HG03432 (cell line): ENCODE data around the gene UBE2L6.
A peak's percentile ranks its signal among the peaks of the same experiment; 100 is the strongest.

ENCODE experiments used
- ATAC-seq: cut with Tn5 transposase; IDR thresholded peaks from one replicate; pipeline ENCODE4 v1.9.1; 2021; ENCODE audit warnings: mild to moderate bottlenecking, moderate library complexity; ENCODE audit not compliant: unreplicated experiment

The UBE2L6 gene

DNA sequence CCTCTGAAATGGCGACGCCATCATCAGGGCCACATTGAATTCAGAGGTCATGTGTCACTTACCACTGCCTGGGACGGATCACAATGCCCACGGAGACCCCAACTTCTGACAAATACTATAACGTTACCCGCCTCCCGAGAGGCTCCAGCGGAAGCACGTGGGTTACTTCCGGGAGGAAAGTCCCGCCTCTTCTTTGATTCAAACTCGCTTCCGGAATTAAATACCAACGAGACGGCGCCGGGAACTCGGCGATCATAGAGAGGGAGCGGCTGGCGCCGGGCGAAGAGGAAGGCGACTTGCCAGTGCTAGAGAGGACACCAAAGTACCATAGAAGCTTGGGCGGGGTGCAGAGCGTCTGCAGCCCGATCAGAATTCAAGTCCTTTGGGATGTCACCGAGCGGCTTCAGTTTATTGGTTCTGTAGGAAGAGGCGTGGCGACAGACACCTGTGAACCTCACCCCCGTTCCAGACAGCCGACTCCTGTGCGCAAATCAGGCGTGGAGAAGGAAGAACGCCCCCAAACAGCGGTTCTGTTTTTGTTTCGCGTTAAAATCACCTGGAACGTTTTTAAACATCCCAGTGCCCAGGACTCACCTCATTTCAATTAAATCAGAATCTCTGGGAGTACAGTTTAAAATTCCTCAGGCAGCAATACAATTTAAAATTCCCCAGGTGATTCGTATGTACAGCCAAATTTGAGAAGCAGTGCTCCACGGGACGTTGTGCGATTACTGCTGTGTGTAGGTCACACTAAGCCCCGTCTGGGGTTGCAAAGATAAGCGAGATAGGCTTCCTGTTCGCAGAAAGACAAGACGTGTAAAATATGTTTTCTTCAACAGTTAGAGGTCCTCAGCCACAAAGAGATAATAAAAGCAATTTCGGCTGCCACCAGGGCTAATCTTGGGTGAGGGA, 36.6 kb downstream of the UBE2L6 start, which contains the start of gene TIMM10:
TSS of gene TIMM10 (minus strand) at position 159 of the 912 bp plus-strand sequence. CDS start 565 bp downstream, outside the sequence.
- peak; percentile 98 for ATAC-seq

DNA sequence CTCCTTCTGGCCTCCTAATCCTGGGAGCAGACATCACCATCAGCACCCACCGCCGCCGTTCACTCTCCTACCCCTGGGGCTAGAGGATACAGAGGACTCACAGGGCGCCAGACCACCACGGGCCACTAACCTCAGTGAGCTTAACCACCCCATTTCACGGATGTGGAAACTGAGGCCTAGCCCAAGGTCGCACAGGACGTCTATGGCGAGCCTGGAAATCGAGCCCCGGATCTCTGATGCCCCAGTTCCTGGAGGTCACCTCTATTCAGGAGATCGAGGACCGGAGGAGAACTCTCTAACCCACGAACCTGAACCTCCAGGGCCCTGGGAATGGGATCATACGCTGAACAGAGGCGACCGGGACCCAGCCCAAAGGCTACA, 37.3 kb downstream of the UBE2L6 start:
- no peak for ATAC-seq

DNA sequence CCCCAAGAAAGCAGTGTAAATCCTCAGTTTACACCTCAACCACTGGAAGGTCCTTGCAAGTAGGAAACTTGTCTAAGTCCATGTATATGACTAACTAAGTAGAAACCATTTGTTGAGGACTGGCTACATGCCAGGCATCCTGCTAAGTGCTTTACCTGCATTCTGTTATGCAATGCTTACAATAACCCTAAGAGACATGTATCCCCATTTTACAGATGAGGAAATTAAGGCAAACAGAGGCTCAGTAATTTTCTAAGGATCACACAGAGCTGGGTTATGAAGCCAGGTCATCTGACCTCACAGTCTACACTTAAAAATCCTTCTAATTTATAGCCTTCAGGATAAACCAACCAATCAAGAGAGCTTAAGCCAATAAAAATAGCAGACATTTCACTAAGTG, 38.5 kb downstream of the UBE2L6 start:
- no peak for ATAC-seq

DNA sequence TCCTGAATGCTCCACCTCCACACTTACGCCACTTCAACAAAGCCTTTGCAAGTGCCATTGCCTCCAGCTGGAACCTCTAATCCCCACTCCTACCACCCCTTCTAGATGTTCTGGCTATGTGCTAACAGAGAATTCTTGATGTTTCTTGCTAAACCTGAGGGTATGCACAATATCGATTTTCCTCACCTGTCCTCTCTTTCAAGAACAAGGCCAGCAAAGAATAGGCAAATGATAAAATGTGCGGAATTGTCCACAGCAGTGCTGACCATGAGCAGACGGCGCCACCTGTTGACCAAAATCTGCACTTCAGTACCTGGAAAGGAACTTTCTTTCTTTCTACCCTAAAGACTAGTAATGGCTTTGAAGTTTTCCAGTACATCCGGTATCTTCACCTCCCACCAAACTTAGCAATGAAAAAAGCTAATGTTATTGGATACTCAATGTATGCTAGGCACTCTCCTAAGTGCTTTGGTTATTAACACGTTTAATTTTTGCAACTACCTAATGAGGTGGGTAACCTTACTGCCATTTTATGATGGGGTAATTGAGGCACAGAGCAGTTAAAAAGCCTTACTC, 40.3 kb downstream of the UBE2L6 start:
- no peak for ATAC-seq

DNA sequence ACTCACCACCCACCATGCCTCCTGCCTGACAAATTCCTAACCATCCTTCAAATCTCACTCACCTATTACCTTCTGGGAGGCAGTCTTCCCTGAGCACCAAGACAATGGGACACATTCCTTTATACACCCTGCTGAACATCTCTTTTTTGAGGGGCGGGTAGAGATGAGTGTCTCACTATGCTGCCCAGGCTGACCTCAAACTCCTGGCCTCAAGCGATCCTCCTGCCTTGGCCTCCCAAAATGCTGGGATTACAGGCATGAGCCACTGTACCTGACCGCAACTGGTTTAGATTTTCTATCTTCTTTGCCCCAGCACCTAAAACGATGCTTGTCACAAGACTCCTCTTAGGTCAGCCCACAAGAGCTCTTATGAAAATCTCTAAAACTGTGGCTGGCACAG, 44.1 kb downstream of the UBE2L6 start:
- no peak for ATAC-seq

DNA sequence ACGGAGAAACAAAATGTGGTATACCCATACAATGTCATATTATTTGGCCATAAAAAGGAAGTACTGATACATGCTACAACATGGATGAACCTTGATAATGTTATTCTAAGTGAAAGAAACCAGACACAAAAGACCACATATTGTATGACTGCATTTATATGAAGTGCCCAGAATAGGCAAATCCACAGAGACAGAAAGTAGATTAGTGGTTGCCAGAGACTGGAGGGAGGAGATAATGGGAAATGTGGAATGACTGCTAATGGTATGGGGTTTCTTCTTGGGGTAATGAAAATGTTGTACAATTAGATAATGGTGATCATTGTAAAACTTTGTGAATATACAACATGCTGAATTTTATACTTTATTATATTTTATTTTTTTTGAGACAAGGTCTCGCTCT, 46.4 kb downstream of the UBE2L6 start:
- no peak for ATAC-seq

DNA sequence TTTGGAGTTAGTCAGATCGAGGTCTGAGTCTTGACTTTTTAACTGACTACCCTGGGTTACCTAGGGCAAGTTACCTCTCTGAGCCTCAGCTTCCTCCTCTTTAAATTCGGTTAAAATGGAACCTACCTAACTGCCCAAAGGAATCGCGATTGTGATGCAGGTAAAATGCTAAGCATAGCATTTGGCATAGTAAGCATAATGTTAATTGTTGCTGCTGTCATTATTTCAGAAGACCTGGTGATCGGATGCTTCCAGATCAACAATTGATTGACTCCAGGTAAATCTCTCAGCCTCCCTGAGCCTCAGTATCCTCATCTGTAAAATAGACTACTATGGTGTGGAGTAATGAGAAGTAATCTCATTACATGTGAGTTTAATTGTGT, 51.4 kb downstream of the UBE2L6 start:
- no peak for ATAC-seq

DNA sequence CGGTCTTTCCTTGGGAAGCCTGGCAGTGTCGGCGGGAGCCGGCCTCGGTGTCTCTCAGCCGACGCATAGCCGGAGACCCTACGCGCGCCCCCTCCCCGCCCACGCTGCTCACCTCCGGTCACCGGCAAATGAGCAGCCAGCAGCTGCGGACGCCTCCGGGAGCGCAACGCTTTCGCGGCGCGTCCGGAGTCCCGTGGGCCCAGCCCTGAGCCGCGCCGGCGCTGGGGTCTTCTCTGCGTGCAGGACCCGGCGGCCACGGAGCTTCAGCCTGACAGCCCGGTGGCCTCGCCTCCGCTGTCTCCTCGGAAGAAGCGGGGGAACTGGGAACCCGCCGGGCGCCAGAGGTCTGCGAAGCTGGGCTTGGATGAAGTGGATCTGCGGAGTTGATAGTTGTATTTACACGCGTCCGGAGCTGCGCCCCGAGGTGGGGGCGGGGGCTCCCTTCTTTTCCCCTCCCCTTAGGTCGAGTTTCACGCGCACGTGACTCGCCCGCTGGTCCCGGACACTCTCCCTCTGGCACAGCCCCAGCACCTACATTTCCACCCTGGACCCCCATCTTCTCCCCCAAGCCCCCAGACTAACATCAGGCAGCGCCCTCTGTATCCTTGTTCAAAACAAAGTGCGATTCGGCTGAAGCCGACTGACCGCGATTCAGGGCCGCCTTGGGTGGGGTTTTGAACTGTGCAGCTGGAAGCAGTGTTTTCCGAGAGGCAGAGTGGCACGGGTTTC, 52.0 kb downstream of the UBE2L6 start, which contains the start of gene SLC43A1:
TSS of gene SLC43A1 (minus strand) at position 371 of the 729 bp plus-strand sequence. CDS start 1,591 bp downstream, outside the sequence.
- ATAC-seq: peak; percentile 39

DNA sequence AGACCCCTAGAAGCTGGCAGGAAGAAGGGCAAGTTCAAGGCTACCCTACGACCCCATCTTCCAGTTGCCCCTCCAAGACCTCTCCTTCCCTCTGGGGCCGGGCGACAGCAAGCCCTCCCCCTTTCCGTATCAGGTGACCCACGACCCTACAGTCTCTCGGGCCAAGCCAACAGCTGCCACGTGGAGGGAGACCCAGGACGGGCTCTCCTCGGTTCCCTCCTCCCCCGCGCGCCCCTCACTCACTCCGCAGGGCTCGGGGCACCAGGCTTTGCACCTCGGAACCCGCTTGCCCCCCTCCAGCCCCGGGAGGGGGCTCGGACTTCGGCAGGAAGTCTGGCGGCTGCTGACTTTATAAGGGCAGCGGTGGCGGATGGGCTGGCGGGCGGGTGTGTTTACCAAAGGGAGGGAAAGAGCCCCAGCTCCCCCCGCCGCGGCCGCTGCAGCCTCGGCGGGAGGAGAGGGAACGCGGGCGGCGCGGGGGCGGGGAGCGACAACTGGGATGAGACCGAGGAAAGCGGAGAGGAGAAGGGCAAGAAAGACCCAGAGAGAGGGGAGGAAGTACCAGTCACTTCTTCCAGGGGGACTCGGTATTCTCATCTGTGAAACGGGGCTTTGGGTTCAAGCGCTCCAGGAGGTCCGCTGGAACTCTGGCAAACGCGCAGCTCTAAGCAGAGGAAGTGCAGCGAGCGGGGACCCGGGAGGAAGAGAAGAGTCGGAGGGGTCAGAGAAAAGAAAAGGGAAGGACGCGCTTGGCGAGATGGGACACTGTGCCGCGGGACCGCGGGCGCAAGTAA, 52.7 kb downstream of the UBE2L6 start:
- peak; percentile 51 for ATAC-seq

DNA sequence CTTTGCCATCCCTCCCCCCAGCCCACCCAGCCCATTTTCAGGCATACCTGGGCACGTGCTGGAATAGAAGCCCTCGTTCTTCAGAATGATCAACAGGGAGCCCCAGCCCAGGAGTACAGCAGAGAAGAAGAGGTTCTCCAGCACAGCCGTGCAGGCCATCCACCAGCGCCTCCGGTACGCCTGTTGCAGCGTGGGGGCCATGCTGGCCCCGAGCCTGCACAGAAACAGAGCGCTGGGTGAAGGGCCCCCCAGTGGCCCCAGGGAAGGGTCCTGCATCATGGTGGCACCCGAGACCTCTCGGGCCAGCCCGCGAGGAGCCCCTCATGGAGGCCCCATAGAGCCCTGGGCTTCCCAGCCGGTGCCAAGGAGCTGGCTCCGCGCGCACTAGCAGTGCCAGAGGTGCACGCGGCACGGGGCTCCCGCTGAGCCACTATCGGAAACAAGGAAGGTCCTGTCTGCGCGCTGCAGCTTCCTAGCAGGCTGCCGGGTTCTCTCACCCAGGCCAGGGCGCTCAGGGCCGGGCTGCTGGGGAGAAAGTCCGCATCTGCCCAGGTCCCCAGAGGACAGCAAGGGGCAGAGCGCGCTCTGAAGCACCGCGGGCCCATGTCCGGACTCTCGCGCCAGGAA, 53.4 kb downstream of the UBE2L6 start:
- peak; percentile 35 for ATAC-seq

DNA sequence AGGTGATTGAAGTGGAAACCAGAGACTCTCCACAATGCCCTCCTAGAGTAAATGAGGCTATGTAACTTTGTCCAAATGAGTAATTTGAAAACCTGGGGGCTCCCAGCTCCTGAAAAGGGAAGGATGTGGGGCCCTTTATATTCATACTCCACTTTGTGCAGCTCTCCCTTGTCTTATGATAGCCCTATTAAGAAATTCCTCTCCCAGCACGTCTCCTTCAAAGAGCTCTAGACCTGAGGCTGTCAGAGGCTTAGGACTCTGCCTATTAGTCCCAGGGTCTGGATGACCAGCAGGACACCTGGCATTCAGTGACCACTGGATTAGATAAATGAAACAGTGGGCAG, 54.0 kb downstream of the UBE2L6 start:
- ATAC-seq: no peak

DNA sequence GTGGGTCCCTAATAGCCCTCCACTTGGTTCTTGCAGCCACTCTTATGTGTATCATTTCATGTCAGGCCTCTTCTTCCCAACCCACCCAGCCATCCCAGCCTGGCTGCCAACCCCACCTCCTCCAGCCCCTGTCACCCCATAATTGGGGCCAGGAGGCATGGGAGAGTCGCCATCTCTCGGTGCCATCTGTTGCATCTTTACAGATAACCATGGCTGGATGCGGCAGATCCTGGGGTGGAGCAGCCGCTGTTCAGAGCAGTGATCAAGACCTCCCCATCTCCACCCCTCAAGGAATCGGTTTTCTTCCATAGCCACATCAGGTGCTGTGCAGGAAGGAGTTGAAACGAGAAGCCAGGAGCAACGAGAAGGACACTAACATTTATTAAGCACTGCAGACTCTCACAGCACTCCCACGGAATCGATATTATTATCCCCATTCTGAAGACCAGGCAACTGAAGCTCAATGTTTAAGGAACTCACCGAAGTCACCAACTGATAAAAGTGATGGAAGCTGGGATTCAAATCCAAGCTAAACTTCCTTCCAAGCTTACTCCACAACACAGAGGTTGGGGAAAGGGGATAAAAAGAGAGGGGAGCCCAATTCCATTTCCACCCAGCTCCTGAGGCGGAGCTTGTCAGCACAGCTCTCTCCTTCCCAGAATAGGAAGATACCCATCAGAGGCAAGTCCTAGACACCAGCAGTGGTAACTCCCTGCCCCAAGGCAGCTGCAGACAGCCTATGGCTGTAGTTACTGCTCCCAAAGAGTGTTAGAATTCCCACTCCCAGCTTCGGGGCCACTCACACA, 54.6 kb downstream of the UBE2L6 start:
- ATAC-seq: no peak

DNA sequence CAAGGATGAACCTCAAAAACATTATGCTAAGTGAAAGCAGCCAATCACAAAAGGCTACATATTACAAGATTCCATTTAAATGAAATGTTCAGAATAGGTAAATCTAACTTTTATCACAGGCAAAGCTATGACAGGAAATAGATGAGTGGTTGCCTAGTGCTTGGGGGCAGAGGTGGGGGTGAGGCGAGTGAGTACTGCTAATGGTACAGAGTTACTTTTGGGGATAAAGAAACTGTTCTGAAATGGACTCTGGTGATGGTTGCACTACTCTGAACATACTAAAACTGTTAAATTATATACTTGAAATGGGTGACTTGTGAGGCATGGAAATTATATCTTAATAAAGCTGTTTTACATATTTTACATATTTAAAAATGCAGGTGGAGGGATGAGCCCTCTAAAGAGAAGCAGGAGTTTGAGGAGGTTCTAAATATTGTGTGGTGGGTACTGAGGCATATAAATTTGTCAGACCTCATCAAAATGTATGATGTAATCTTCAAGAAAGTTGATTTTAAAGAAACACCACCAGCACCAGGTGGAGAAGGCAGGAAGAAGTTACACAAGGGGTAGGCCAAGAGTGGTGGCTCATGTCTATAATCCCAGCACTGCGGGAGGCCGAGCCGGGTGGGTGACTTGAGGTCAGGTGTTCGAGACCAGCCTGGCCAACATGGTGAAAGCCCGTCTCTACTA, 55.6 kb downstream of the UBE2L6 start:
- ATAC-seq: no peak

DNA sequence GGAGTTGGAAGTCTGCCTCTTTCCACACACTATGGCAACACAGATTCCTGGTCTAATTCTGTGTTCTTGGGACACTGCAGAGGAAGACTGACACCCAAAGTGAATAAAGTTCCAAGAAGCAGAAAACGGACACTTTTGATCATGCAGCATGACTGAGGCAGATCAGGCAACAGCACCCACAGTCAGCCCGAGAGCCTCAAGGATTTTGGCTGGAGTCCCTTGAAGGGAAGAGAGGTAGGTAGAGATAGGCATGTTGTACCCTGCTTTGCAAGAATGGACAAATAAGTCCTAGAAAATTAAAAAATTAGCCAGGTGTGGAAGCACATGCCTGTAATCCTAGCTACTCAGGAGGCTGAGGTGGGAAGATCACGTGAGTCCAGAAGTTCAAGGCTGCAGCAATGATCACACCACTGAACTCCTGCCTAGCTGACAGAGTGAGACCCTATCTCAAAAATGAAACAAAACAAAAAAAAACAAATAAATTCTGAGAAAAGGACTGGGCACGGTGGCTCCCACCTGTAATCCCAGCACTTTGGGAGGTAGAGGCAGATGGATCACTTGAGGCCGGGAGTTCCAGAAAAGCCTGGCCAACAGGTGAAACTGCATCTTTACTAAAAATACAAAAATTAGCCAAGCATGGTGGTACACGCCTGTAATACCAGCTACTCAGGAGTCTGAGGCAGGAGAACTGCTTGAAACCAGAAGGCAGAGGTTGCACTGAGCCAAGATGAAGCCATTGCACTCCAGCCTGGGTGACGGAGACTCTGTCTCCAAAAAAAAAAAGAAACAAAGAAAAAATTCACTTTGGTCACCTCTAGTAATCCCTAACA, 58.9 kb downstream of the UBE2L6 start:
- ATAC-seq: no peak

DNA sequence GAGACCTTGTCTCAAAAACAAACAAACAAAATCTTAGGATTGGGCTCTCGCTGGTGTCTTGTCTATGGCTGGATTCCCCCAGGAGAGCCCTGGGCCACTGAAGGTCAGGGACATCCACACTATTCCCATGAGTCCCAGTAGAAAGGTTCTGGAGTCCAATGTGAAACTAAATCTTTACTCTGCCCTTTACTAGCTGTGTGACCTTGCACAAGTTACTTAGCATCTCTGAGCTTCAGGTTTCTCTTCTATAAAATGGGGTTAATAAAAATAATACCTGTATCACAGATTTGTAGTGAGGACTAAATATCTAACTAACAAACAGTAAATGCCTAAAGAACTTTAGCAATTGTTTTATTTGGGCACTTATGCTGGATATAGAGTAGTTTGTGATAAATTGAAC, 61.0 kb downstream of the UBE2L6 start:
- ATAC-seq: no peak

DNA sequence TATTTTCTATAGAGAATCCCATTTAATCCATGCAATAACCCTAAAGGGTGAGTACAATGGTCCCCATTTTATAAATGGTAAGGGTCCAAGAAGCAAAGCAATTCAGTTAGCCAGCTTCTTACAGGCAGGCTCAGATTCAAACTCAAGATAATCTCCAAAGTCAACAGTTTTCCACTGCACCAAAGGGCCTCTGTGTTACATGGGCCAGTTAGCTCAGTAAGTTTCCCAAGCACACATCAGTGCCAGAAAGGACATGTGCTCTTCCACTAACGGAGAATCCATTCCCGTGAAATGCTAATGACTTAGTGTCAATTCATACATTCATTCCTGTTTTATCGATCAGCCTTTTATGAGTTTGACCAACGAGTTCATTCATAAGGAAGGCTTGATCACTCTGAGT, 63.0 kb downstream of the UBE2L6 start:
- no peak for ATAC-seq

DNA sequence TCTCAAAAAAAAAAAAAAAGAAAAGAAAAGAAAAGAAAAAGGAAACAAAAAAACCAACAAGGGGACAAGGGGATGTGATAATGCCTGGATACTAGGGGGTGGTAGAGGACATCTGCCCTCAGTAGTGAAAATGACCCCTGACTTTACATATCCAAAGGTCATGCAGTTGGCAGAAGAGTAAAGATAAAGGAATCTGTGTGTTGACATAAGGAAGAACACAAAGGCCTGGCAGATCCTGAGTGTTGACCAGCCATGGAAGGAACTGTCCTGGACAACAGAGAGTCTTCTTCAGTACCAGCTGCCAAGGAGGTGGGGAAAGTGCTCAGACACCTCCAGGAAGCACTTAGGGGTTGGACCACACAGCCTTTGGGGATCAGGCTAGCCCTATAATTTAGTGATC, 64.6 kb downstream of the UBE2L6 start:
- no peak for ATAC-seq

DNA sequence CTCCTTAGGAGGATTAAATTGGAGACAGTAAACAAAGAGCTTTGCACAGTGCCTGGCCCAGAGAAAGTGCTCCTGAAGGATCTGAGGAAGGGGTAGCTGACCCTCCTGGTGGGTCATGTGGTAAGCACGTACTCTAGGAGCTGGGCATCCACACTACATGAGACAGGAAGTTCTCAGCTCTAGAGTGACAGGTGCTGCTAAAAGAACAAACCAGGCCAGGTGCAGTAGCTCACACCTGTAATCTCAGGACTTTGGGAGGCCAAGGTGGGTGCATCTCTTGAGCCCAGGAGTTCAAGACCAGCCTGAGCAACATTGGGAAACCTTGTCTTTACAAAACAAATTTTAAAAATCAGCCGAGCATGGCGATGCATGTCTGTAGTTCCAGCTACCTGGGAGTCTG, 65.1 kb downstream of the UBE2L6 start:
- no peak for ATAC-seq
